NCI-H446 treated with DMSO at 0.1 percent for 48 hours (cell line): Measurements from ENCODE around the gene MAMDC4.

Experiments
- DNase-seq: peaks from one replicate; lab custom pipeline; 2025; lab: John Stamatoyannopoulos, UW

Gene MAMDC4

DNA sequence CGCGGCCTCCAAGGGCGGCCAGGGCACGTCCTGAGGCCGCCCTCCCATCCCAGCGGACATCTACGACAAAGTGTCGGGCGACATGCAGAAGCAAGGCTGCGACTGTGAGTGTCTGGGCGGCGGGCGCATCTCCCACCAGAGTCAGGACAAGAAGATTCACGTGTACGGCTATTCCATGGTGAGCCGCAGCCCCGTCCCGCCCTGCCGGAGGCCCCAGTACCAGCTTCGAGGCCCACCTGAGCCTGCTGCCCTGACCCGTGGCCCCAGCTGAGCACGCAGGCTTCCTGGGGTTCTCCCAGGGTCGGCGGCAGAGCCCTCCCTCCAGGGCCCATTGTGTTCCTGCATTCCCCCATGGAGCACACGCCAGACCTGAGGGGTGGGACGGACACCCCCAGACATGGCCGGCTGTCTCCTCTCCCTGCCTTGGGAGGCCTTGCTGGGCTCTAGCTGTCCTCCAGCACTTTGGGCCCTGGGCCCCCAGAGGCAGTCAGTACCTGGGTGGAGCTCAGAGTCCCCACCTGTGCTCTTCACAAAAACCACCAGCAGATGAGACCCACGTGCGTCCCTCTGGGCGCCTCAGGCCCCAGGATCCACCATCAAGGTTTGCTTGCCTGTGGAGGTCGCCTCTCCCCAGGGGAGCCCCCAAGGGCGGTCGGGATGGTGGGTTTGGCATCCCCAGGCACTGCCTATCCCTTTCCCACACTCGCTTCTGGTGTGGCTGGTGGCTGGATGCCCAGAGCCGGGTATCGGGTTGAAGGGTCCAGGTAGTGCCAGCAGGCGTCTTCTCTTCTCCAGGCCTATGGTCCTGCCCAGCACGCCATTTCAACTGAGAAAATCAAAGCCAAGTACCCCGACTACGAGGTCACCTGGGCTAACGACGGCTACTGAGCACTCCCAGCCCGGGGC is 1.9 kb upstream of the MAMDC4 start:
- no peak for DNase-seq

DNA sequence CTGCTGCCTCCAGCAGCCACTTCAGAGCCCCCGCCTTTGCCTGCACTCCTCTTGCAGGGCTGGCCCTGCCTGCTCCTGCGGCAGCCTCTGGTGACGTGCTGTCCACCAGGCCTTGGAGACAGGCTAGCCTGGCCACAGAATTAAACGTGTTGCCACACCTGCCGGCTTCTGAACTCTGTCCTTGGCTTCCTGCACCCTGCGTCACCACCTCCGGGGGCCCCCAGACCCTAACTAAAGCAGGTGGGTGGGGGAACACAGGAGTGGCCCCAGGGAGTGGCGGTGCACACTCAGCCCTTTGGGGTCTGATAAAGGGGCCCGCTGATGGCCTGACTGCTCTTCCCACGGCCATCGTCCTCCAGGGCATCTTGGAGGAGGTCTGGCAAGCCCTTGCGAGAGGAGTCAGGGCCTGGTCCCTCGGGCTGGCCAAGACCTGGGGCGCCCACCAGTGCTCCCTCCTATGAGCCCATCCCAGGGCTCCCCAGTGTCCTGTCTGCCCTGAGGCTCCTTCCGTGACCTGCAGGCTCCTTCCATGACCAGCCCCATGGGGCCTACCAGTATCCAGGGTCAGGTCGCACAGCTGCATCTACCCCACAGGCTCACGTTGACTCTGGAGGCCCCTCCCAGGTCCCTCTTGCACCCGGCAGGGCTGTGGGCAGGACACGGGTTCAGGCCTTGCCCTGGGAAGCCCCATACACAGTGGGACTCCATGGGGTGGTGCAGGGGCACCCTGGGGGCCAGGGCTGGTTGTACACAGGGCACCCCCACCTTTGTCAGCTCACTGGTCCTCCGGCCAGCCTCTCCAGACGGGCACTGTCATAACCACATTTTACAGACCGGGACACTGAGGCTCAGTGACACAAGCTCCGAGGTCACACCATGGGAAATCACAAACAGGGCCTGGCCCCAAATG is 1.0 kb upstream of the MAMDC4 start:
- DNase-seq: no peak

GRCh38 chr9:136852664-136853595 is 784 bp downstream of the MAMDC4 start:
- no peak for DNase-seq

DNA sequence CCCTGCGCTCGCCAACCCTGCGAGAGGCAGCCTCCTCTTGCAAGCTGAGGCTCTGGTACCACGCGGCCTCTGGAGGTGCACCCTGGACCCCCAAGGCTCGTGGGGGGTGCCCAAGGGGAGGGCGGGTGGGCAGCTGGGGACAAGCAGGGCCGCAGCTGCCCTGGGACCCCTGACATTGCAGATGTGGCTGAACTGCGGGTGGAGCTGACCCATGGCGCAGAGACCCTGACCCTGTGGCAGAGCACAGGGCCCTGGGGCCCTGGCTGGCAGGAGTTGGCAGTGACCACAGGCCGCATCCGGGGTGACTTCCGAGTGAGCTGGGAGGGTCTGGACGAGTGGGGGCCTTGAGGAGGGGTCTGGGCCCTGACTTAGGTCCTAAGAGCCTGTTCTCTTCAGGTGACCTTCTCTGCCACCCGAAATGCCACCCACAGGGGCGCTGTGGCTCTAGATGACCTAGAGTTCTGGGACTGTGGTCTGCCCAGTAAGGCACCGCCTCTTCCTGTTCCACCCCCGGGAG is 1.5 kb downstream of the MAMDC4 start:
- no peak for DNase-seq

DNA sequence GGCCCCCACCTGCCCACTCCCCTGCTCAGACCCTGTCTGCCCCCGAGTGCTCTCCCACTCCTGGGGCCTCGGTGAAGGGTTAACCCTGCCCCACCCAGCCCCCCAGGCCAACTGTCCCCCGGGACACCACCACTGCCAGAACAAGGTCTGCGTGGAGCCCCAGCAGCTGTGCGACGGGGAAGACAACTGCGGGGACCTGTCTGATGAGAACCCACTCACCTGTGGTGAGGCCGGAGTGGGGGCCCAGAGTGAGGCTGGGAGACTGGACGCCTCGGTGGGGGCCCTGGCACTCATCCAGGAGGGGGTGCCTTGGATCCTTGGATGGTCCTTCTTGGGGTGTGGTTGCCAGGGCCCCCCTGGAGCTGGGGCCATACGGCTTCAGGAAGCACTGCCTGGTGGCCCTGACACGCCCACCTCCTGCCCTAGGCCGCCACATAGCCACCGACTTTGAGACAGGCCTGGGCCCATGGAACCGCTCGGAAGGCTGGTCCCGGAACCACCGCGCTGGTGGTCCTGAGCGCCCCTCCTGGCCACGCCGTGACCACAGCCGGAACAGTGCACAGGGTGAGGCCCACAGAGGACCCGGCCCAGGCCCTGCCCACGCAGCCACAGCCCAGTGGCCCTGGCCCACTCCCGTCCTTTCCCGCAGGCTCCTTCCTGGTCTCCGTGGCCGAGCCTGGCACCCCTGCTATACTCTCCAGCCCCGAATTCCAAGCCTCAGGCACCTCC is 2.1 kb downstream of the MAMDC4 start:
- no peak for DNase-seq

DNA sequence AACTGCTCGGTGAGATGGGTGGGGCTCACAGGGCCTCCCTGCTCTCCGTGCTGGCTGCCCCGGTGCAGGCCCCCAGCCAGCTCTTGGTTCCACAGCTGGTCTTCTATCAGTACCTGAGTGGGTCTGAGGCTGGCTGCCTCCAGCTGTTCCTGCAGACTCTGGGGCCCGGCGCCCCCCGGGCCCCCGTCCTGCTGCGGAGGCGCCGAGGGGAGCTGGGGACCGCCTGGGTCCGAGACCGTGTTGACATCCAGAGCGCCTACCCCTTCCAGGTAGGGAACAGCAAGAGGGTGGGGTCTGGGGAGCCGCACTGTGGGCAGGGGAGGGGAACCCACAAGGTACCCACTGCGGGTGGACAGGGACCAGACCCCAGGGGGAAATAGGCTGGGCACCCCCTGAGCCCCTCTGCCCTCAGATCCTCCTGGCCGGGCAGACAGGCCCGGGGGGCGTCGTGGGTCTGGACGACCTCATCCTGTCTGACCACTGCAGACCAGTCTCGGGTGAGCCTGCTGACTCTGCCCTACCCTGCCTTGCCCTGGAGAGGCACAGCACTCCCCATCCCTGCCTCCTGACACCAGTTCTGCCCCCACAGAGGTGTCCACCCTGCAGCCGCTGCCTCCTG is 2.8 kb downstream of the MAMDC4 start:
- no peak for DNase-seq

DNA sequence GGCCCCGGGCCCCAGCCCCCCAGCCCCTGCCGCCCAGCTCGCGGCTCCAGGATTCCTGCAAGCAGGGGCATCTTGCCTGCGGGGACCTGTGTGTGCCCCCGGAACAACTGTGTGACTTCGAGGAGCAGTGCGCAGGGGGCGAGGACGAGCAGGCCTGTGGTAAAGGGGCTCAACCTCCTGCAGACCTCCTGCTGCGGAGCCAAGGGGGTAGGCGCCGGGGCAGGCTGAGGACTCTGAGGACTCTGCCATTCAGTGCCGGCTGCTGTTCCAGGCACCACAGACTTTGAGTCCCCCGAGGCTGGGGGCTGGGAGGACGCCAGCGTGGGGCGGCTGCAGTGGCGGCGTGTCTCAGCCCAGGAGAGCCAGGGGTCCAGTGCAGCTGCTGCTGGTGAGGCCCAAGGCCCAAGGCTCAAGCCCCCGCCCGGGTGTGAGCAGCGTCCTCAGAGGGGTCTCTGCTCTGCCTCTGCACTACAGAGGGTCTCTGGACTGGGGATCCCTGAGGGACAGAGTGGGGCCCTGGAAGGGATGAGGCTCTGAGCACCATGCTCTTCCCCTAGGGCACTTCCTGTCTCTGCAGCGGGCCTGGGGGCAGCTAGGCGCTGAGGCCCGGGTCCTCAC is 3.4 kb downstream of the MAMDC4 start:
- DNase-seq: no peak

DNA sequence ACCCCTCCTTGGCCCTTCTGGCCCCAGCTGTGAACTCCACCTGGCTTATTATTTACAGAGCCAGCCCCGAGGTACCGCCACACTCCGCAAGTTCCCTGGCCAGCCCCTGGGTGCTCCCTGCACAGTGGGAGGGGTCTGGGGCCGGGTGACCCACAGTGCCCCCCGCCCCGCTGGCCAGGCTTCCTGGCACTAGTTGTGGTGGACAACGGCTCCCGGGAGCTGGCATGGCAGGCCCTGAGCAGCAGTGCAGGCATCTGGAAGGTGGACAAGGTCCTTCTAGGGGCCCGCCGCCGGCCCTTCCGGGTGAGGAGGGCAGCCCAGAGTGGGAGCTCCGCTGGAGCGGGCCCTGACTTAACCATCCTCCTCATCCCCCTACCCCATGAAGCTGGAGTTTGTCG is 3.9 kb downstream of the MAMDC4 start:
- no peak for DNase-seq

- DNase-seq: no peak
These were observed 4.5 kb downstream of the MAMDC4 start for GRCh38 chr9:136856541-136857141.

- DNase-seq: no peak
These were observed 5.0 kb downstream of the MAMDC4 start for GRCh38 chr9:136857166-136857565.

- DNase-seq: no peak
These were observed 5.7 kb downstream of the MAMDC4 start for GRCh38 chr9:136857581-136858412.

GRCh38 chr9:136858452-136858843 is 6.3 kb downstream of the MAMDC4 start:
- no peak for DNase-seq

GRCh38 chr9:136858844-136859757 is 7.0 kb downstream of the MAMDC4 start:
- DNase-seq: peak; percentile 31

DNA sequence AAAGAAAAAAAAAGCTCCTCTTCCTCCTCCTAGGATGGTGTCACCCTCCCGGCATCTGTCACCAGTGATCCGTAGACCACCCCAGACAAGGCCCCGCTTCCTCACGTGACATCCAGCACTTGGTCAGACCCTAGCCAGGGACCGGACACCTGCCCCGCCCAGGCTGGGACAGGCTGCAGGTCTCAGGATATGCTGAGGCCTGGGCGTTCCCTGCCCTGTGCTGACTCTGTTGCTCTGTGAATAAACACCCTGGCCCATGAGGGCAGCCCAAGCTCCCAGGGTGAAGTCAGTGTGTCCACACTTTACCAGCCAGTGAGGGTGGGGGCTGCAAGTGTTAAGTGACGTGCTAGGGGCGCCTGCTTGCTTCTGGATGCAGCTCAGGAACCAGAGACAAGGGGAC is 8.4 kb downstream of the MAMDC4 start:
- no peak for DNase-seq

GRCh38 chr9:136860933-136861873 is 9.1 kb downstream of the MAMDC4 start:
- DNase-seq: no peak

DNA sequence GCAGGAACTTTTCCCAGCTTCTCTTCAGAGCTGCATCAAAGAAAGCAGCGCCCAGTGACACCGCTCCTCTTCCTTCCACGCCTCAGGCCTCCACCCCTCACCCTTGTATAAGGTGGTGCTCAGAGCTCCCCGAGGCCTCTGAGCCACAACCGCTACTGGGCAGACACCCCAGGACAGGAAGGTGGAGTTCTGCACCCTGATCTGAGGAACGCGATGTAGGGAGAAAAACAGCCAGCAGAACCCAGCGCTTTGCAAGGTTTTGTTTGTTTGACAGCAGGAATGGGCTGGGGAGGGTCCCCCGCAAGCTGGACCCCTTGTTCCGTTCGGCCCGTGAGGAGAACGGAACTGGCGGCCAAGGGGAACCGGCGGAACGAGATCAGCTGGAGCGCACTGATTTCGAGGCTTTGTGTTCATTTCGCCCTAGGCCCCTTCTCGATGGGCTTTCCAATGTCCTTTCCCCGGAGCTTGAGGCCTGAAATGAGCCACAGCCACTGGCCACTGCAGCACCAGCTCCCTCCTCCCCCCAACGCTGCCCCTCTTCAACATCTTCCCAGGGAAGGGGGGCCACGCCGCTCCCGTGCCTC is 9.8 kb downstream of the MAMDC4 start:
- DNase-seq: no peak
